HG02623 (cell line): ENCODE results near the gene ALLC.

Experiments
- ATAC-seq: cut with Tn5 transposase; IDR thresholded peaks from one replicate; pipeline ENCODE4 v1.9.1; 2021; ENCODE audit warnings: moderate library complexity; ENCODE audit not compliant: unreplicated experiment

The ALLC gene

GRCh38 chr2:3742743-3743508 lies 84.9 kb downstream of the ALLC start:
- ATAC-seq, result no peak

- no peak for ATAC-seq
These were observed 86.1 kb downstream of the ALLC start for GRCh38 chr2:3743951-3744555.

GRCh38 chr2:3745920-3746319 lies 87.9 kb downstream of the ALLC start:
- no peak for ATAC-seq

- no peak for ATAC-seq
These were observed 89.1 kb downstream of the ALLC start for GRCh38 chr2:3747032-3747654.

GRCh38 chr2:3747826-3748225 lies 89.8 kb downstream of the ALLC start:
- no peak for ATAC-seq

GRCh38 chr2:3749201-3749600 lies 91.2 kb downstream of the ALLC start:
- ATAC-seq, result no peak

- no peak for ATAC-seq
These were observed 93.3 kb downstream of the ALLC start for GRCh38 chr2:3751251-3751650.

- no peak for ATAC-seq
These were observed 93.8 kb downstream of the ALLC start for GRCh38 chr2:3751806-3752205.
